Kidney (tissue), 14 donors: ENCODE results near the gene CPLX3. TPM values are rescaled to one million over a fixed set of nuclear protein-coding genes. Genes with fewer than 3 reads are reported as not detected.

Source experiments
- DNase-seq, 5 donors: peaks; one replicate each; pipeline ENCODE4 v3.0.0-alpha.2; 2013 to 2020
- FAIRE-seq: peaks from 2 replicates; lab custom pipeline; 2012; peaks lifted over from hg19 to GRCh38; lab: Jason Lieb, UNC
- H3K27ac ChIP-seq, 2 donors: one replicate each; pipeline ENCODE4 v1.7.0; 2013; ENCODE audit warnings: low read depth in 2 of 2, low read length in 2 of 2, inconsistent platforms in 1 of 2
- H3K27me3 ChIP-seq: one replicate; pipeline ENCODE4 v1.7.1; 2013; ENCODE audit warnings: low read length, inconsistent platforms; ENCODE audit not compliant: control insufficient read depth, insufficient read depth
- H3K36me3 ChIP-seq, 3 donors: one replicate each; pipeline versions ENCODE4 v1.7.0 to v1.7.1; 2013; ENCODE audit warnings: low read length in 3 of 3, control low read depth in 1 of 3, inconsistent platforms in 1 of 3; ENCODE audit not compliant: insufficient read depth in 3 of 3, control insufficient read depth in 2 of 3
- H3K4me1 ChIP-seq, 3 donors: one replicate each; pipeline versions ENCODE4 v1.7.0 to v1.7.1; 2013; ENCODE audit warnings: low read length in 3 of 3, inconsistent platforms in 1 of 3, low read depth in 1 of 3; ENCODE audit not compliant: control insufficient read depth in 2 of 3, insufficient read depth in 2 of 3
- H3K4me3 ChIP-seq, 3 donors: one replicate each; pipeline versions ENCODE4 v1.7.0 to v1.8.1; 2013; ENCODE audit warnings: low read length in 3 of 3, control low read depth in 1 of 3, inconsistent platforms in 1 of 3
- H3K9ac ChIP-seq, 3 donors: one replicate each; pipeline versions ENCODE4 v1.7.0 to v1.7.1; 2013; ENCODE audit warnings: low read length in 3 of 3, control low read depth in 1 of 3, inconsistent platforms in 1 of 3
- H3K9me3 ChIP-seq, 3 donors: one replicate each; pipeline versions ENCODE4 v1.7.0 to v1.7.1; 2013; ENCODE audit warnings: low read length in 3 of 3, control low read depth in 1 of 3, inconsistent platforms in 1 of 3; ENCODE audit not compliant: control insufficient read depth in 2 of 3, insufficient read depth in 1 of 3
- intact Hi-C: fragments of 100-400 bp; cut with DNase I; formaldehyde crosslinking; loops from one replicate; pipeline ENCODE4 v1.11.1; 2022
- polyA plus RNA-seq: library from polyadenylated mRNA; stranded (reverse); fragments of 350-450 nt; fragmentation: Illumina TruSeq; extraction: RNeasy Lipid Tissue Mini Kit (QIAGEN cat#74804); gene quantifications from one replicate; pipeline ENCODE4 v1.2.3, GENCODE V29; 2014; ENCODE audit warnings: low read depth, low replicate concordance; ENCODE audit not compliant: insufficient read depth
- total RNA-seq: library from RNA; stranded (reverse); fragmentation: NEBNext Ultra II Directional; extraction: Animal tissue kit (Norgen Biotek cat#: 25700); gene quantifications from one replicate; pipeline ENCODE4 v1.2.1, GENCODE V29; 2021
- TF ChIP-seq, protein P1 (sequence below): IDR thresholded peaks from 3 replicates; pipeline ENCODE4 v1.5.1; 2012; ENCODE audit warnings: mild to moderate bottlenecking, moderate library complexity, borderline replicate concordance; ENCODE audit not compliant: insufficient read depth; ENCODE audit errors: extremely low read depth
- donor health status: control.
- donor health status: control.
- donor health status: control.
- donor health status: control.
- donor health status: control.
- donor health status: DM: yes; HTN: yes; CAD: no.
- donor health status: Normal renal cell carcinoma (clear cell type).

The CPLX3 gene
- total and polyA plus RNA-seq, 2 donors from 2014 or later = not detected

- intact Hi-C loops = no loop called here
- H3K9ac ChIP-seq = no peak overlapping the region
- no peaks in the 10 kb centered on the region for H3K27me3 ChIP-seq
- H3K36me3 ChIP-seq = peaks cover 0 to 44% (median 27%) of the 10 kb centered on the region in 3 donors
- no peak overlapping the region for H3K4me3 ChIP-seq
- peak overlapping the region; percentile 69 to 70 for H3K27ac ChIP-seq
- H3K9me3 ChIP-seq = no peaks in the 10 kb centered on the region
- peak in 4 of 5 donors; percentile 31 to 74 (median 46) for DNase-seq
- TF ChIP-seq, protein P1, sequence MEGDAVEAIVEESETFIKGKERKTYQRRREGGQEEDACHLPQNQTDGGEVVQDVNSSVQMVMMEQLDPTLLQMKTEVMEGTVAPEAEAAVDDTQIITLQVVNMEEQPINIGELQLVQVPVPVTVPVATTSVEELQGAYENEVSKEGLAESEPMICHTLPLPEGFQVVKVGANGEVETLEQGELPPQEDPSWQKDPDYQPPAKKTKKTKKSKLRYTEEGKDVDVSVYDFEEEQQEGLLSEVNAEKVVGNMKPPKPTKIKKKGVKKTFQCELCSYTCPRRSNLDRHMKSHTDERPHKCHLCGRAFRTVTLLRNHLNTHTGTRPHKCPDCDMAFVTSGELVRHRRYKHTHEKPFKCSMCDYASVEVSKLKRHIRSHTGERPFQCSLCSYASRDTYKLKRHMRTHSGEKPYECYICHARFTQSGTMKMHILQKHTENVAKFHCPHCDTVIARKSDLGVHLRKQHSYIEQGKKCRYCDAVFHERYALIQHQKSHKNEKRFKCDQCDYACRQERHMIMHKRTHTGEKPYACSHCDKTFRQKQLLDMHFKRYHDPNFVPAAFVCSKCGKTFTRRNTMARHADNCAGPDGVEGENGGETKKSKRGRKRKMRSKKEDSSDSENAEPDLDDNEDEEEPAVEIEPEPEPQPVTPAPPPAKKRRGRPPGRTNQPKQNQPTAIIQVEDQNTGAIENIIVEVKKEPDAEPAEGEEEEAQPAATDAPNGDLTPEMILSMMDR = no peak
- no peak for FAIRE-seq
- peaks cover 0 to 34% (median 26%) of the 10 kb centered on the region in 3 donors for H3K4me1 ChIP-seq
Measured at GRCh38 chr15:74847432-74847831, 21.0 kb downstream of the CPLX3 start.

GRCh38 chr15:74850393-74850792, 24.0 kb downstream of the CPLX3 start:
- H3K27me3 ChIP-seq = no peaks in the 10 kb centered on the region
- peaks cover 0 to 50% (median 28%) of the 10 kb centered on the region in 3 donors for H3K36me3 ChIP-seq
- H3K9me3 ChIP-seq = no peaks in the 10 kb centered on the region
- peaks cover 0 to 22% (median 18%) of the 10 kb centered on the region in 3 donors for H3K4me1 ChIP-seq
- intact Hi-C loops = no loop called here
- no peak overlapping the region for H3K27ac ChIP-seq
- H3K9ac ChIP-seq = no peak overlapping the region
- FAIRE-seq (no peak), DNase-seq (no peak)
- no peak overlapping the region for H3K4me3 ChIP-seq
- TF ChIP-seq, protein P1 = no peak

GRCh38 chr15:74851960-74852359, 25.5 kb downstream of the CPLX3 start:
- intact Hi-C loops = no loop called here
- TF ChIP-seq, protein P1 = no peak
- FAIRE-seq = no peak
- no peak overlapping the region for H3K9ac ChIP-seq
- H3K36me3 ChIP-seq = peaks cover 0 to 45% (median 26%) of the 10 kb centered on the region in 3 donors
- H3K27me3 ChIP-seq = no peaks in the 10 kb centered on the region
- DNase-seq = no peak
- H3K4me1 ChIP-seq = peaks cover 0 to 27% (median 25%) of the 10 kb centered on the region in 3 donors
- no peak overlapping the region for H3K4me3 ChIP-seq
- no peak overlapping the region for H3K27ac ChIP-seq
- no peaks in the 10 kb centered on the region for H3K9me3 ChIP-seq

GRCh38 chr15:74854453-74855022, 28.1 kb downstream of the CPLX3 start:
- FAIRE-seq (no peak), DNase-seq (no peak)
- peaks cover 0 to 32% (median 22%) of the 10 kb centered on the region in 3 donors for H3K4me1 ChIP-seq
- TF ChIP-seq, protein P1 = no peak
- intact Hi-C loops = no loop called here
- no peak overlapping the region for H3K9ac ChIP-seq
- peaks cover 0 to 45% (median 26%) of the 10 kb centered on the region in 3 donors for H3K36me3 ChIP-seq
- no peak overlapping the region for H3K4me3 ChIP-seq
- H3K9me3 ChIP-seq = no peaks in the 10 kb centered on the region
- no peak overlapping the region for H3K27ac ChIP-seq
- H3K27me3 ChIP-seq = no peaks in the 10 kb centered on the region
